ENCODE results near the gene SIRT4. TPM values are rescaled to one million over a fixed set of nuclear protein-coding genes. Genes with fewer than 3 reads are reported as not detected.

The SIRT4 gene
- total and polyA plus RNA-seq, 2 of the 8 experiments (the other 6 are each of a cell fraction or from before 2014, with no cell fraction given): 3.8 to 4.1 TPM

GRCh38 chr12:120290609-120291305, 11.4 kb upstream of the SIRT4 start:
- Histone ChIP-seq H2BK120ac (replicated peaks; ENCODE audit: low read depth, low read length) (no peak overlapping the region), H3K9me3 (ENCODE audit: insufficient read depth in 2 of 2, low read depth in 1 of 2, low read length in 1 of 2) (no peaks in the 10 kb centered on the region), H2BK20ac (ENCODE audit: low read length) (peak overlapping the region; percentile 44; the same call in 1 of the 2 replicates), H4K91ac (replicated peaks; ENCODE audit: insufficient read length, low read length) (no peak overlapping the region), H3K4me3 (ENCODE audit: extremely low read depth in 1 of 4, insufficient read depth in 2 of 4, low read depth in 3 of 4, low read length in 4 of 4) (peak overlapping the region; percentile 8 to 91 (median 50); a peak in 6 of 8 replicates), H3K4ac (replicated peaks; ENCODE audit: insufficient read length, low read depth, low read length) (no peak overlapping the region), H3K9ac (replicated peaks in 1 of 4; ENCODE audit: extremely low read depth in 1 of 4, low read depth in 3 of 4, low read length in 3 of 4) (peak overlapping the region in 2 of 4 experiments; percentile 16 to 20; a peak in 3 of 7 replicates), H2BK12ac (ENCODE audit: low read depth, low read length) (peak overlapping the region; percentile 96), H2BK15ac (ENCODE audit: low read length) (0 out of 2 replicates have a peak overlapping the region, but pooled peaks have one; percentile 53), H3K27ac (ENCODE audit: low read depth, low read length) (peak overlapping the region; percentile 40), H4K8ac (ENCODE audit: extremely low read depth, insufficient read depth, low read length) (peak overlapping the region; percentile 83; the same call in 1 of the 2 replicates), H3K4me2 (ENCODE audit: insufficient read depth in 1 of 2, low read depth in 2 of 2, low read length in 2 of 2) (peak overlapping the region; percentile 57 to 100), H3K23me2 (ENCODE audit: low read depth, low read length) (peaks cover 7% of the 10 kb centered on the region; the same call in 1 of the 2 replicates), H3K36me3 (ENCODE audit: control insufficient read depth in 2 of 4, insufficient read depth in 4 of 4, low read length in 3 of 4) (no peaks in the 10 kb centered on the region), H3K14ac (ENCODE audit: insufficient read length) (no peak overlapping the region), H4K5ac (ENCODE audit: insufficient read length, low read depth, low read length) (no peak overlapping the region), H2AFZ (ENCODE audit: low read length) (peak overlapping the region; percentile 89; the same call in 1 of the 2 replicates), H3K56ac (replicated peaks; ENCODE audit: insufficient read length, low read depth, low read length) (no peak overlapping the region), H3K79me2 (ENCODE audit: control insufficient read depth in 1 of 2, insufficient read depth in 2 of 2, low read length in 2 of 2) (no peaks in the 10 kb centered on the region), H4K20me1 (replicated peaks in 1 of 2; ENCODE audit: control insufficient read depth in 1 of 2, insufficient read depth in 2 of 2, low read length in 2 of 2) (no peaks in the 10 kb centered on the region), H2BK5ac (ENCODE audit: low read depth, low read length) (peak overlapping the region; percentile 77; the same call in 1 of the 2 replicates), H3K79me1 (ENCODE audit: low read depth, low read length) (no peaks in the 10 kb centered on the region), H3K18ac (ENCODE audit: extremely low read depth, low read length) (no peak overlapping the region), H3K4me1 (replicated peaks in 1 of 4; ENCODE audit: control insufficient read depth in 3 of 4, insufficient read depth in 4 of 4, low read length in 3 of 4) (peaks cover 4 to 7% (median 4%) of the 10 kb centered on the region in 4 experiments; a peak in 5 of 7 replicates), H3K27me3 (replicated peaks in 1 of 4; ENCODE audit: control insufficient read depth in 3 of 4, extremely low read depth in 1 of 4, insufficient read depth in 3 of 4, low read length in 3 of 4) (no peaks in the 10 kb centered on the region), H3K23ac (ENCODE audit: insufficient read length) (no peak overlapping the region), H2AK5ac (ENCODE audit: low read depth, low read length) (no peak overlapping the region)
- POLR2A ChIA-PET (ENCODE audit: partially characterized antibody): interaction anchor here (0.6 to 67.0 kb wide), 55 partner anchors 9 to 414 kb away, joined by 3 to 4270 read pairs (median 6); partner anchors contain the start of genes BICDL1, CIT, COX6A1 and DYNLL1
- TF ChIP-seq TBP (IDR thresholded peaks at IDR 0.05; ENCODE audit: low read depth, low read length) (0 out of 2 replicates have a peak, but pooled peaks have one; percentile 10), POLR2AphosphoS5 (IDR thresholded peaks at IDR 0.05; ENCODE audit: low read depth, low read length) (no peak), YY1 (IDR thresholded peaks at IDR 0.05; ENCODE audit: low read depth, low read length) (0 out of 2 replicates have a peak, but pooled peaks have one; percentile 34), CTBP2 (IDR thresholded peaks at IDR 0.05; ENCODE audit: borderline replicate concordance, insufficient read depth, insufficient read length, low read length) (no peak)
- 55% methylated on average over 22 of the region's 22 CpGs; no CpG with 5 or more reads in 1 of the 2 experiments for WGBS, 2 experiments (ENCODE audit: extremely low coverage in 1 of 2, insufficient coverage in 1 of 2, insufficient read length in 1 of 2, insufficient replicate concordance in 2 of 2, low coverage in 1 of 2, low lambda C conversion rate in 2 of 2, missing lambda C conversion rate in 1 of 2)
- CTCF ChIA-PET (ENCODE audit: partially characterized antibody): interaction anchor here (0.6 to 11.9 kb wide), 15 partner anchors 7 to 374 kb away, joined by 3 to 148 read pairs (median 5); partner anchors contain the start of genes PXN and SIRT4
- DNase-seq (ENCODE audit: low read depth in 1 of 2, low spot score in 2 of 2) (peak in 1 of 2 experiments; percentile 64), FAIRE-seq (no peak)

Data from H1 (cell line).